Stimulated activated CD8-positive, alpha-beta memory T cell treated with anti-CD3 and anti-CD28 coated beads, Interleukin-2, amount 100 ng/mL, for 48 hours (primary cell): ENCODE results near the gene GPR137.
A peak's percentile ranks its signal among the peaks of the same experiment; 100 is the strongest.
"Not testable (repeated sequence)": the region's sequence is repeated elsewhere in the genome, so short reads cannot be mapped to it uniquely, and the experiment has no call there.

ENCODE experiments used
- DNase-seq, 2 donors: peaks; one replicate each; pipeline ENCODE4 v3.0.0-alpha.2; 2020; ENCODE audit warnings: low read depth in 2 of 2

Gene GPR137

DNA sequence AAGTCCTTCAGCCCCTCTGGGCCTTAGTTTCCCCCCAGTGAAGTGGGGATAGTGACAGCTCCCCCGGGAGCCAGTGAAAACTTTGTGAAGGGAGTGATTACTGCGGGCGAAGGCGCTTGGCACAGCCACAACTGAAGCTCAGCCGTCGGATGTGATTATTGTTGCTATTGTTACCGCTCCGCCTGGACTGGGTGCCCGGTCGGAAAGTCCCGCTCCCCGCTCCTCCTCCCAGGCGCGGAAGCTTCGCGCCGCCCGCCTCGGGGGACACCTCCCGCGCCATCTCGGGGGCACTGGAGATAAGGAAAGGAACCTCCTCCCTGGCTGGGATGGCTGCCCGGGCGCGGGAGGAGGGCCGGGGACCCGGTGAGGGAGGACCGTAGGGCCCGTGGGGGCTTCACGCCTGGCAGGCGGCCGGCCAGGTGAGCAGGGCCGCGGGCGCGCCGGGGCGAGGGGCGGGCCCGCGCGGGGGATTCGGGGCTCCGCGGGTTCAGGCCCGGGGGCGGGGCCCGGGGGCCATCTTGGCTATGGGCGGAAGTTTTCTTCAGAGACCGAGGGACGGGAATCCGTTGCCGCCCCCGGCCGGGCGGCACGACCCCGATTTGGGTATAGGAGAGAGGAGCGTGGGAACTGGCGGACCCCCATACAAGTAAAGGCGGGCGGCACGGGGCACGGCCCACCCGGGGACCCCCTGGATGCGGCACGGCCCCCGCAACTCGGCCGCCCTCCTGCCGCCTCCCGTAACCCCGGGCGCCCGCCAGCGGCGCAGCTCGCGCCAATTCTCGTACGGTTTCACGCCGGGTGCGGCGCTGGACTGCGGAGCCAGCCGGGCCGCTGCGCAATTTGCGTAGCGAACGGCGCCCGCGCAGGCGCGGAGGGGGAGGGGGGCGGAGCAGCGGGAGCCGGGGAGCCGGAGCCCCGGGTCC, at the start of gene GPR137:
Gene GPR137 (plus strand): TSS at position 887 of the 923 bp plus-strand sequence. CDS start 677 bp downstream, outside the sequence.
- DNase-seq: peak; percentile 84 to 87

- no peak for DNase-seq
These were observed 48.1 kb upstream of the GPR137 start for GRCh38 chr11:64237484-64237951.

DNA sequence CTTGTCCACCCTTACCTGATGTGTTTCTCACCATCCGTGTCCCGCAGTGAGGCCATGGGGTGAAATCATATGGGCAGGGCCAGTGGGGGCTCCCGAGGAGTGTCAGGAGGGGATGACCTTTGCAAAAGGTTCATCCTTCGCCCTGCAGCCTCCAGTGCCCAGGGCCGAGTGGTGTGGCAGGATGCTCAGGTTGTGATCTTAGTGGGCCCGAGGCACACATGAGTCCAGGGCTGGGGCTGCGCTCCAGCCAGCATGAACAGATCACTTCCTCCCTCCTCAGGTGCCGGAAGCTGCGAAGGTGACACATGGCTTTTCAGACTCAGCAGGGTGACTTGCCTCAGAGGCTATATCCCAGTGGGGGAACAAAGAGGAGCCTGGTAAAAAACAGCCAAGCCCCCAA, 47.6 kb upstream of the GPR137 start:
- DNase-seq: no peak

- no peak for DNase-seq
These were observed 46.6 kb upstream of the GPR137 start for GRCh38 chr11:64238999-64239398.

DNA sequence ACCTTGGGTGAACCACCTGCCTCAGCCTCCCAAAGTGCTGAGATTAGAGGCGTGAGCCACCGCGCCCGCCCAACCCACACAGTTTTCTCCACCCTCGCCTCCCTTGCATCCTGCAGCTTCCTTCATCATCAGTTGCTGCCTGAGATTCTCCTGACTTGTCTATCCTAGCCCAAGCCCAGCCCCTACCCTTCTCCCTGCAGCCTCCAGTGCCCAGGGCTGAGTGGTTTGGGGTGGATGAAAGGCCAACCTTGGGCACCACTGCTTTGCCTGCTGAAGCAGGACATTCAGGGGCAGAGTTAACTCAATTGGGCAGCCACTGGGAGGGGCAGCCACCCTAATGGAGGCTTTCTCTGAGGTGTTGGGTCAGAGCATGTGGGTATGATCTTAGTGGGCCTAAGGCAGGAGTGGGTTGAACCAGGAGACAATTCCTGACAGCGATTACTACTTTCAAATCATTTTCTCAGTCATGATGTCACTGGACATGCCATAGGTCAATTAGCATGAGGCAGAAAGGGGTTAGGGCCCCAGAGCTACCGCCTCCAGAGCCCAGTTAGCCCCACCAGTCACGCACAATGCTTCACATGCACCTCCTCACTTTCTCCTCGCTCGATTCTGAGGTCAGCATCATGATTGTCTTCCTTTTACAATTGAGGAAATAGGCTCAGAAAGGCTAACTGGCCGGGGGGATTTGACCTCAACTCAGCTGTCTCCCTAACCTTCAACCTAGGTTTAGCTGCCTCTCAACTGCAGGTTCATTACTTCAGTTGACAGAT, 45.8 kb upstream of the GPR137 start:
- no peak for DNase-seq

DNA sequence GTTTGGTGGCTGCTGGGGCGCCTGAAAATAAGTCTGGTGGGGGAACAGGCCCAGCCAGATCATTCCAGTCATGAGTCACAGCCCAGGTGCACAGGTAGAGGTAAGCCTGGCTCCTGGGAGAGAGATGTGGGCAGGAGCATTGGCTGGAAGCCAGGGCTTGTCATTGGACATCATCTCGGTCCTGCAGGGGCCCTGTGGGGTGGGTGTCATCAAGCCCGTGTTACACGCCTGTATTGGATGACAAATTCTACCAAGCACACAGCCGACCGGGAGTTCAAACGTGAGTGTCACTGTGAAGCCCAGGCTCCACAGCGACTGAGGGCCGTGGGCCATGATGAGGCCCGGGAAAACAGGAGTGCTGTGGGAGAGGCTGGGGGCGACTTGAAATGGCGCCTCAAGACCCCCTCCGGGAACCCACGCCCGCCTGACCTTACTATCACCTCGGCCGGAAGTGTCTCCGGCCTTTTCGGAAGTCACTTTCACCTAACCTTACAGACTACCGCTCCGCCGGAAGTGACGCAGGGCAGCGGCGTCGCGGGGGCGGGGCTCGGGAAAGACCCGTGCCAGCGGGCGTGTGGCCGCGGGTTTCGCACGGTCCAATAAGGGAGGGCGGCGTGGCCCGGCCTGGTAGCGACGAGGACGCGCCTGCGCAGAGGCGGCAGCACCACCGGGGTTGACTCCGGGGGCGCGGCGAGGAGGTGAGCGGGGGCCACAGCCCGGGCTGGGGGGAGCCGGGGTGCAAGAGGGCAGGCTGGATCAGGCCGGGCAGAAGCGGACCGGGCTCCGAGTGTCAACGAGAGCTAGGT, 45.0 kb upstream of the GPR137 start, which contains the start of gene FKBP2:
Gene FKBP2 (plus strand): TSS at position 661 of the 806 bp plus-strand sequence. CDS start 1,293 bp downstream, outside the sequence.
- DNase-seq: peak; percentile 95 to 99

- peak in 1 of 2 donors; percentile 100 for DNase-seq
These were observed 44.5 kb upstream of the GPR137 start for GRCh38 chr11:64241241-64241490.

DNA sequence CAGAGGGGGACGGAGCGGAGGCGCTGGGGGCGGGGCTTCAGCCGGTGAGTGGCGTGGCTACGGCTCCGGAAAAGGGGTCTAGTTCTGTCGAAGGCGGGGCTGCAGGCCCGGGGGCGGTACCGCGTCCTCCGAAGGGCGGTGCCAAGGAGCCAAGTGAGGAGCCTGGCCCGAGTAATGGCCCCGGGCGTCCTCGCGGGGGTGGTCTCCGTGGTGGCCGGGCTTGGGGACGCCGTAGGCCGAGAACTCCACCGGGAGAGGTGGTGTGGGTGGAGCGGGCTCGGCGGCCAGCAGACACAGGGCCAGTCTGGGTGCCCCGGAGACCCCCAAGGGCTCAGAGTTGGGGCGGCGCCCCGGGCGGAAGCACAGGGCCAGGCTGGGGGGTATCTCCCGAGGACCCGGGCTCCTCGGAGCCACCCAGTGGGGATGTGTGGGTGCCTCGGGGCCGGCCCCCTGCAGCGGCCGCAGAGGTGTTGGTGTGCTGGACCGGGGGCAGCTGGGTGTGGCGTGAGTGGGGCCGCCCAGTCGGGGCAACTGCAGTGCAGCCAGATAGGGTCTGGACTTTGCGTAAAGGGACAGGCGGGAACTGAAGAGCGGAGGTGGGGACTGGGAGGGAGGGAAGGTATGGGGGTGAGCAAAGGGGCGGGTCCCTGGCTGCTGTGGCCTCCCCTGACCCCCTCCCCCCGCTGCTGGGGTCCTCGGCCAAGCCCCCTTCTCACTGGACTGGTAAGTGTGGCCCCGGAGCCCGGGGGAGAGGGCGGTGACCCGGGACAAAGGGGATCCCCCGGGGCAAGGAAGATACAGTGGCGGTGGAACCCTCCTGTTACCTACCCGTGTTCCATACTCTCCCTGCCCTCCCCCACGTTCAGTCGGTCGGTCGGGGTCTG, 43.9 kb upstream of the GPR137 start:
- DNase-seq: peak in 1 of 2 donors; percentile 99

GRCh38 chr11:64243236-64243854, 42.3 kb upstream of the GPR137 start:
- DNase-seq: no peak

GRCh38 chr11:64244107-64244506, 41.5 kb upstream of the GPR137 start:
- DNase-seq: no peak

DNA sequence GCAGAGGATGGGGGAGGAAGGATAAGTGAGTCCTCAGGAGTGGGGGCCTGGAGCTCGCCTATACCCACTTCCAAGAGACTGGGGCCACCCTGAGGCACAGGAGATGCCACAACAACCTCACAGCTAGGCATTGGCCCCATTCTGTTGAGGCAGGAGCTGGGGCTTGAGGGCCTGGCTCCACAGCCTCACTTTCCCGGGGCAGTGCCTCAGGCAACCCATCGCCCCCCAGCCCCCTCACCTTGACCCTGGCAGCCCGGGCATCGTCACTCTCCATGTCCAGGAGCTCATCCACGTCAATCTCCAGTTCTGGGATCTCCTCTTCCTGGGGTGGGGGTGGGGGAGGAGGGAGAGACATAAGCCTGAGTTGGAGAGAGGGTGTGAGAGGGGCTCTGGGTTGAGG, 40.7 kb upstream of the GPR137 start:
- DNase-seq: no peak

DNA sequence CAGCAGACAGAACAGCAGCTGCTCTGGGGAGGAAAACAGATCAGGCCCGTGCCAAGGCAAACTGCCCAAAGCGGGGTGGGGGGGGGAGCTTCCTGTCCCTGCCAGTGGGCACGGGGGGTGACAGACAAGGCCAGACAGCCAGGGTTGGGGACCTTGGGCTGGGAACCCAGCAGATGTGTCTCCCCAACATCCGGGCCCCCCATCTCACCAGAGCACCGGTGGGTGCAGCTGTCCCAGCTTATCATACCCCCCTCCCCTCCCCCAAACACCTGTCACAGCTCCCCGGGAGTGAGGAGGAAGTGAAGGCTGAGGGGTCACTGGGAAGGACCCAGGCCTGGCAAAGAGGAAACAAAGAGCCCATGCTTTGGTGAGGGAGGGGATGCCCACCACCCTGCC, 40.2 kb upstream of the GPR137 start:
- DNase-seq: no peak

GRCh38 chr11:64245797-64246620, 39.6 kb upstream of the GPR137 start:
- DNase-seq: peak; percentile 63 to 72

DNA sequence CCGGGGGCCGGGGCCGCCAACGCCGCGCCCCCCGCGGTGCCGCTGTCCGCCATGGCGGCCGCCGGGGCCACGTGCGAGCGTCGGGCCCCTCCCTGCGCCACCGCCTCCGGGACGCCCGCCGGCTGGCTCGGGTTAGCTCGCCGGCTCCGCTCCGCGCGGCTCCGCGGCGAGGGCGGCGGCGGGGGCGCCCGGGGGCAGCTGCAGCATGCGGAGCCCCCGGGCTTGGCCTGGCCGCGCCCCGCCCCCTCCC, 39.1 kb upstream of the GPR137 start:
- not testable (repeated sequence) for DNase-seq

GRCh38 chr11:64246871-64247728, 38.5 kb upstream of the GPR137 start, which contains the start of gene PPP1R14B:
TSS of gene PPP1R14B (minus strand) at chr11:64246943. CDS start at chr11:64246673, 270 bp downstream.
- peak; percentile 77 to 78 for DNase-seq

- DNase-seq: no peak
These were observed 37.7 kb upstream of the GPR137 start for GRCh38 chr11:64247729-64248531.

GRCh38 chr11:64248578-64248977, 37.1 kb upstream of the GPR137 start:
- DNase-seq: no peak

GRCh38 chr11:64249038-64249437, 36.6 kb upstream of the GPR137 start:
- DNase-seq: no peak
